ENCODE measurements around the gene CDC23.

GRCh38 chr5:138233280-138233679 is 20.2 kb upstream of the CDC23 start:
- no peak for TF ChIP-seq POLR2A (IDR thresholded peaks at IDR 0.05)
- TF ChIP-seq, protein P1, sequence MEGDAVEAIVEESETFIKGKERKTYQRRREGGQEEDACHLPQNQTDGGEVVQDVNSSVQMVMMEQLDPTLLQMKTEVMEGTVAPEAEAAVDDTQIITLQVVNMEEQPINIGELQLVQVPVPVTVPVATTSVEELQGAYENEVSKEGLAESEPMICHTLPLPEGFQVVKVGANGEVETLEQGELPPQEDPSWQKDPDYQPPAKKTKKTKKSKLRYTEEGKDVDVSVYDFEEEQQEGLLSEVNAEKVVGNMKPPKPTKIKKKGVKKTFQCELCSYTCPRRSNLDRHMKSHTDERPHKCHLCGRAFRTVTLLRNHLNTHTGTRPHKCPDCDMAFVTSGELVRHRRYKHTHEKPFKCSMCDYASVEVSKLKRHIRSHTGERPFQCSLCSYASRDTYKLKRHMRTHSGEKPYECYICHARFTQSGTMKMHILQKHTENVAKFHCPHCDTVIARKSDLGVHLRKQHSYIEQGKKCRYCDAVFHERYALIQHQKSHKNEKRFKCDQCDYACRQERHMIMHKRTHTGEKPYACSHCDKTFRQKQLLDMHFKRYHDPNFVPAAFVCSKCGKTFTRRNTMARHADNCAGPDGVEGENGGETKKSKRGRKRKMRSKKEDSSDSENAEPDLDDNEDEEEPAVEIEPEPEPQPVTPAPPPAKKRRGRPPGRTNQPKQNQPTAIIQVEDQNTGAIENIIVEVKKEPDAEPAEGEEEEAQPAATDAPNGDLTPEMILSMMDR (IDR thresholded peaks at IDR 0.05), result no peak
